GM23338 (cell line): ENCODE measurements around the gene MRPS14. TPM values are rescaled to one million over a fixed set of nuclear protein-coding genes. Genes with fewer than 3 reads are reported as not detected.

Source experiments
- ATAC-seq: fragments of 200-7000 bp; cut with Tn5 transposase; 3 replicates; pipeline ENCODE4 v1.9.1; 2020
- DNase-seq: peaks from one replicate; pipeline ENCODE4 v3.0.0-alpha.2; 2015; ENCODE audit warnings: low spot score
- H2AFZ ChIP-seq: fragments of 200-600 bp; sonication (generic); 2 replicates; pipeline ENCODE4 v1.8.0; 2016; ENCODE audit warnings: antibody characterized with exemption, mild to moderate bottlenecking, moderate library complexity
- H3F3A ChIP-seq: fragments of 200-600 bp; sonication (generic); replicated peaks from 2 replicates; pipeline ENCODE4 v1.8.0; 2017; ENCODE audit warnings: antibody characterized with exemption, mixed run types, low read depth
- H3K27ac ChIP-seq: fragments of 200-600 bp; sonication (generic); 2 replicates; pipeline ENCODE4 v1.6.1; 2016; ENCODE audit warnings: low read depth
- H3K27me3 ChIP-seq: fragments of 200-600 bp; sonication (generic); 2 replicates; pipeline ENCODE4 v1.8.0; 2016; ENCODE audit warnings: mild to moderate bottlenecking, mixed run types, moderate library complexity; ENCODE audit not compliant: insufficient read depth
- H3K36me3 ChIP-seq: fragments of 200-600 bp; sonication (generic); 2 replicates; pipeline ENCODE4 v1.8.0; 2016; ENCODE audit warnings: mild to moderate bottlenecking; ENCODE audit not compliant: insufficient read depth
- H3K4me1 ChIP-seq: fragments of 200-600 bp; sonication (generic); 2 replicates; pipeline ENCODE4 v1.8.0; 2016; ENCODE audit warnings: mild to moderate bottlenecking, moderate library complexity; ENCODE audit not compliant: insufficient read depth
- H3K4me2 ChIP-seq: fragments of 200-600 bp; sonication (generic); 2 replicates; pipeline ENCODE4 v1.7.1; 2017; ENCODE audit warnings: mixed run types
- H3K4me3 ChIP-seq: fragments of 200-600 bp; sonication (generic); 2 replicates; pipeline ENCODE4 v1.6.1; 2016; ENCODE audit warnings: mixed run types
- H3K79me2 ChIP-seq: fragments of 200-600 bp; sonication (generic); replicated peaks from 2 replicates; pipeline ENCODE4 v1.8.0; 2017; ENCODE audit warnings: mild to moderate bottlenecking; ENCODE audit not compliant: insufficient read depth
- H3K9me2 ChIP-seq: fragments of 200-600 bp; sonication (generic); 2 replicates; pipeline ENCODE4 v1.8.0; 2017; ENCODE audit not compliant: insufficient read depth
- H4K20me1 ChIP-seq: fragments of 200-600 bp; sonication (generic); replicated peaks from 2 replicates; pipeline ENCODE4 v1.8.0; 2017; ENCODE audit warnings: mild to moderate bottlenecking; ENCODE audit not compliant: insufficient read depth
- H3K27ac Mint-ChIP-seq: 2 replicates; pipeline ENCODE4 v1.8.0; 2020; ENCODE audit warnings: inconsistent platforms, mild to moderate bottlenecking, moderate library complexity, mixed read lengths
- H3K27me3 Mint-ChIP-seq: 3 replicates; pipeline ENCODE4 v1.8.0; 2022; ENCODE audit warnings: low read depth, mild to moderate bottlenecking, moderate library complexity, mixed read lengths, inconsistent platforms; ENCODE audit not compliant: insufficient read depth, poor library complexity
- H3K36me3 Mint-ChIP-seq: 3 replicates; pipeline ENCODE4 v1.8.0; 2021; ENCODE audit warnings: low read depth, mild to moderate bottlenecking, inconsistent platforms, moderate library complexity, mixed read lengths
- H3K4me1 Mint-ChIP-seq: 3 replicates; pipeline ENCODE4 v1.8.0; 2020; ENCODE audit warnings: mild to moderate bottlenecking, inconsistent platforms, mixed read lengths
- H3K4me3 Mint-ChIP-seq: 3 replicates; pipeline ENCODE4 v1.8.0; 2021; ENCODE audit warnings: moderate library complexity, mild to moderate bottlenecking, inconsistent platforms, mixed read lengths
- H3K9me3 Mint-ChIP-seq: 3 replicates; pipeline ENCODE4 v1.8.0; 2020; ENCODE audit warnings: moderate library complexity, mild to moderate bottlenecking, inconsistent platforms, mixed read lengths
- CREB1 ChIP-seq: fragments of 250-450 bp; sonication (Bioruptor Pico); IDR thresholded peaks from 2 replicates; pipeline ENCODE4 v1.5.0; 2020; ENCODE audit warnings: low read depth, mild to moderate bottlenecking, moderate library complexity
- CTCF ChIP-seq, 2 experiments: fragments of 200-600 bp in 1 of 2; sonication (generic) in 1 of 2; conservative IDR thresholded peaks; 2 replicates each; pipeline versions ENCODE4 v1.5.1 to v1.6.1; 2016 to 2017; ENCODE audit warnings: antibody characterized with exemption in 2 of 2, low read depth in 2 of 2, mild to moderate bottlenecking in 2 of 2, moderate library complexity in 1 of 2
- ETS1 ChIP-seq: IDR thresholded peaks from 2 replicates; pipeline ENCODE4 v1.6.1; 2016; ENCODE audit warnings: antibody characterized with exemption
- EZH2 ChIP-seq: fragments of 200-600 bp; sonication (generic); IDR thresholded peaks from one replicate; pipeline ENCODE4 v1.8.0; 2017; ENCODE audit warnings: antibody characterized with exemption, mild to moderate bottlenecking, low read depth; ENCODE audit not compliant: unreplicated experiment
- EZH2phosphoT487 ChIP-seq: fragments of 200-600 bp; sonication (generic); IDR thresholded peaks from one replicate; pipeline ENCODE4 v1.8.1; 2018; ENCODE audit warnings: antibody characterized with exemption; ENCODE audit not compliant: unreplicated experiment
- JUNB ChIP-seq: IDR thresholded peaks from one replicate; pipeline ENCODE4 v1.6.1; 2016; ENCODE audit warnings: antibody characterized with exemption; ENCODE audit not compliant: unreplicated experiment
- NANOG ChIP-seq: IDR thresholded peaks from 2 replicates; pipeline ENCODE4 v1.6.1; 2016; ENCODE audit warnings: antibody characterized with exemption, borderline replicate concordance
- POLR2AphosphoS5 ChIP-seq: IDR thresholded peaks from 2 replicates; pipeline ENCODE4 v1.6.1; 2016; ENCODE audit warnings: antibody characterized with exemption, low read depth
- REST ChIP-seq: IDR thresholded peaks from one replicate; pipeline ENCODE4 v1.6.1; 2018; ENCODE audit warnings: antibody characterized with exemption; ENCODE audit not compliant: unreplicated experiment
- STAT1 ChIP-seq: IDR thresholded peaks from one replicate; pipeline ENCODE4 v1.6.1; 2016; ENCODE audit warnings: antibody characterized with exemption; ENCODE audit not compliant: unreplicated experiment
- ZNF114 ChIP-seq: fragments of 250-450 bp; sonication (Bioruptor Pico); IDR thresholded peaks from 2 replicates; pipeline ENCODE4 v1.5.0; 2020; ENCODE audit warnings: mild to moderate bottlenecking, moderate library complexity
- ZNF331 ChIP-seq: fragments of 250-450 bp; sonication (Bioruptor Pico); IDR thresholded peaks from 2 replicates; pipeline ENCODE4 v1.5.0; 2020; ENCODE audit warnings: low read depth, mild to moderate bottlenecking, moderate library complexity
- polyA plus RNA-seq: library from polyadenylated mRNA; unstranded; fragments of >200 nt; fragmentation: Nextera tagmentation; extraction: Ambion mirVana; gene quantifications from 2 replicates; pipeline ENCODE4 v1.2.1, GENCODE V29; 2016
- total RNA-seq: library from RNA; depleted of rRNA; stranded (reverse); fragments of >200 nt; shearing (Covaris generic); gene quantifications from 2 replicates; pipeline ENCODE4 v1.2.3, GENCODE V29; 2014

Gene MRPS14
- total and polyA plus RNA-seq, 2 experiments from 2014 or later = 18.5 to 75.7 TPM

- Histone ChIP-seq H3K4me1 (no peaks in the 10 kb centered on the region), H4K20me1 (no peaks in the 10 kb centered on the region; the same call in 1 of the 2 replicates), H3F3A (peaks cover 26% of the 10 kb centered on the region; the same call in 1 of the 2 replicates), H2AFZ (no peak overlapping the region), H3K9me2 (no peaks in the 10 kb centered on the region), H3K27me3 (no peaks in the 10 kb centered on the region), H3K4me3 (no peak overlapping the region), H3K27ac (no peak overlapping the region), H3K36me3 (peaks cover 44% of the 10 kb centered on the region), H3K4me2 (no peak overlapping the region), H3K79me2 (peaks cover 2% of the 10 kb centered on the region; the same call in 1 of the 2 replicates)
- no peak for TF ChIP-seq NANOG
- no peak for TF ChIP-seq REST
- no peak for TF ChIP-seq EZH2phosphoT487
- DNase-seq (no peak), ATAC-seq (no peak)
- Mint-ChIP-seq H3K9me3 (no peaks in the 10 kb centered on the region), H3K27me3 (peaks cover 2% of the 10 kb centered on the region), H3K4me3 (no peak overlapping the region), H3K36me3 (peaks cover 54% of the 10 kb centered on the region), H3K27ac (no peak overlapping the region), H3K4me1 (no peaks in the 10 kb centered on the region; the same call in 2 of the 3 replicates)
Measured at GRCh38 chr1:174990382-174990999, 32.7 kb downstream of the MRPS14 start.

- H3K4me2 ChIP-seq = no peak overlapping the region
- H2AFZ ChIP-seq = no peak overlapping the region
- H4K20me1 ChIP-seq = no peaks in the 10 kb centered on the region
- H3K27ac ChIP-seq = 0 out of 2 replicates have a peak overlapping the region, but pooled peaks have one; percentile 0
- peaks cover 2% of the 10 kb centered on the region; the same call in 1 of the 2 replicates for H3K79me2 ChIP-seq
- H3K4me1 Mint-ChIP-seq = no peaks in the 10 kb centered on the region; the same call in 2 of the 3 replicates
- H3K36me3 Mint-ChIP-seq = peaks cover 61% of the 10 kb centered on the region
- peaks cover 30% of the 10 kb centered on the region; the same call in 1 of the 2 replicates for H3F3A ChIP-seq
- no peaks in the 10 kb centered on the region for H3K4me1 ChIP-seq
- no peaks in the 10 kb centered on the region for H3K9me2 ChIP-seq
- DNase-seq (no peak), ATAC-seq (no peak)
- no peak overlapping the region for H3K27ac Mint-ChIP-seq
- peaks cover 2% of the 10 kb centered on the region for H3K27me3 Mint-ChIP-seq
- no peak for TF ChIP-seq CREB1
- TF ChIP-seq NANOG = no peak
- TF ChIP-seq ETS1 = no peak
- no peak for TF ChIP-seq JUNB
- no peak for TF ChIP-seq STAT1
- no peak for TF ChIP-seq REST
- no peak for TF ChIP-seq CTCF (conservative IDR thresholded peaks at IDR 0.05; ENCODE audit: low read depth in 2 of 2)
- no peak for TF ChIP-seq EZH2
- no peak for TF ChIP-seq POLR2AphosphoS5
- no peak for TF ChIP-seq ZNF331 (CRISPR knock-in tag)
- no peak for TF ChIP-seq ZNF114
- H3K27me3 ChIP-seq = no peaks in the 10 kb centered on the region
- H3K4me3 Mint-ChIP-seq = no peak overlapping the region
- no peaks in the 10 kb centered on the region for H3K9me3 Mint-ChIP-seq
- H3K4me3 ChIP-seq = no peak overlapping the region
- H3K36me3 ChIP-seq = peaks cover 44% of the 10 kb centered on the region
Measured at GRCh38 chr1:174989536-174990220, 33.5 kb downstream of the MRPS14 start.
